Common myeloid progenitor, CD34-positive (primary cell): ENCODE results near the gene SEC14L2.

ENCODE experiments used
- CTCF ChIA-PET: fragments of 350-600 bp; sonication (Branson Sonifier 250); formaldehyde crosslinking; loops from one replicate; lab custom pipeline; 2021; ENCODE audit warnings: antibody characterized with exemption; lab: Charles Lee
- POLR2A ChIA-PET: fragments of 350-600 bp; sonication (Branson Sonifier 250); formaldehyde crosslinking; loops from one replicate; lab custom pipeline; 2021; ENCODE audit warnings: antibody characterized with exemption; lab: Charles Lee
- DNase-seq, 3 donors: peaks; one replicate each; pipeline versions ENCODE4 v3.0.0 to v3.0.0-alpha.2; 2013
- H3K27ac ChIP-seq, 2 experiments: 1 replicate in 1 of 2; 2 replicates in 1 of 2; pipeline ENCODE4 v1.7.0; 2013; ENCODE audit warnings: inconsistent platforms in 2 of 2, low read length in 2 of 2, mild to moderate bottlenecking in 2 of 2, low read depth in 1 of 2, moderate library complexity in 1 of 2; ENCODE audit not compliant: severe bottlenecking in 2 of 2, insufficient read depth in 1 of 2, poor library complexity in 1 of 2
- H3K27me3 ChIP-seq, 5 experiments: replicated peaks in 2 of 5; 1 replicate in 3 of 5; 2 replicates in 2 of 5; pipeline versions ENCODE4 v1.6.1 to v1.7.0; 2013; ENCODE audit warnings: low read length in 4 of 5, mild to moderate bottlenecking in 2 of 5, moderate library complexity in 2 of 5, inconsistent platforms in 1 of 5; ENCODE audit not compliant: insufficient read depth in 5 of 5, control insufficient read depth in 4 of 5
- H3K36me3 ChIP-seq, 4 experiments: 1 replicate in 2 of 4; 2 replicates in 2 of 4; pipeline versions ENCODE4 v1.6.1 to v1.7.0; 2013; ENCODE audit warnings: low read length in 3 of 4, control low read depth in 1 of 4, mild to moderate bottlenecking in 1 of 4; ENCODE audit not compliant: control insufficient read depth in 4 of 4, insufficient read depth in 4 of 4
- H3K4me1 ChIP-seq, 4 experiments: 1 replicate in 3 of 4; 2 replicates in 1 of 4; pipeline versions ENCODE4 v1.6.1 to v1.7.1; 2013; ENCODE audit warnings: low read length in 3 of 4, mild to moderate bottlenecking in 3 of 4, control low read depth in 1 of 4, inconsistent platforms in 1 of 4, moderate library complexity in 1 of 4; ENCODE audit not compliant: control insufficient read depth in 4 of 4, insufficient read depth in 4 of 4; ENCODE audit errors: control extremely low read depth in 1 of 4
- H3K4me3 ChIP-seq, 7 experiments: 1 replicate in 4 of 7; 2 replicates in 3 of 7; pipeline versions ENCODE4 v1.5.1 to v1.7.0; 2013; ENCODE audit warnings: mild to moderate bottlenecking in 7 of 7, low read length in 6 of 7, moderate library complexity in 6 of 7, inconsistent platforms in 2 of 7, low read depth in 2 of 7, control low read depth in 1 of 7; ENCODE audit not compliant: insufficient read depth in 4 of 7, control insufficient read depth in 1 of 7; ENCODE audit errors: extremely low read depth in 1 of 7
- H3K9me3 ChIP-seq, 5 experiments: 1 replicate in 4 of 5; 2 replicates in 1 of 5; pipeline versions ENCODE4 v1.6.1 to v1.7.1; 2013; ENCODE audit warnings: low read length in 4 of 5, mild to moderate bottlenecking in 2 of 5, inconsistent platforms in 1 of 5, low read depth in 1 of 5, moderate library complexity in 1 of 5; ENCODE audit not compliant: control insufficient read depth in 4 of 5, insufficient read depth in 2 of 5; ENCODE audit errors: control extremely low read depth in 1 of 5
- WGBS: methylation state at CpG from one replicate; pipeline ENCODE4 v1.1.5; 2013; ENCODE audit not compliant: insufficient coverage; 5-methylcytosine and 5-hydroxymethylcytosine counted together

The SEC14L2 gene

DNA sequence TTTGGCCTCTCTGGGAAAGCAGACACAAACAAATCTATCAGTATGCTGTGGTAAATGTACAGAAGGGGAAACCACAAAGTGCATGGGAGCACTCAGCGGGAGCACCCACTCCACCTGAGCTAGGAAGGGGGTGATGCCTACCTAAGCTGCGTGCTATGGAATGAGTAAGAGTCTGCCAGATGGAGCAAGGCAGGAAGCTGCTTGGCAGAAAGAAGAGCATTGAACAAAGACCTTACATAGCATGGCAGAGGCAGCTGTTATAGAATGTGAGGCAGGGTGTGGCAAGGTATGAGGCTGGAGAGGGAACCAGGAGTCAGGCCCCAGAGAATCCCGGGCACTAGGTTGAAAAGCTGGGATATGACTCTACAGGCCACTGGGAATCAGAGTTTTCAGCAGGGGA, 15.0 kb downstream of the SEC14L2 start:
- CTCF ChIA-PET, result interaction anchor here (0.9 to 6.8 kb wide), 6 partner anchors 12 to 124 kb away, joined by 3 to 42 read pairs (median 8); partner anchors contain the start of gene MTFP1
- no peak for DNase-seq
- H3K4me1 ChIP-seq, result peaks cover 0 to 7% (median 3%) of the 10 kb centered on the region in 4 experiments
- peaks cover 2 to 16% (median 6%) of the 10 kb centered on the region in 4 experiments for H3K36me3 ChIP-seq
- POLR2A ChIA-PET, result no interaction called here
- no peaks in the 10 kb centered on the region for H3K9me3 ChIP-seq
- H3K27me3 ChIP-seq, result no peaks in the 10 kb centered on the region
- H3K4me3 ChIP-seq, result no peak overlapping the region
- no peak overlapping the region for H3K27ac ChIP-seq
- WGBS, result 100% methylated on average over 2 of the region's 3 CpGs

DNA sequence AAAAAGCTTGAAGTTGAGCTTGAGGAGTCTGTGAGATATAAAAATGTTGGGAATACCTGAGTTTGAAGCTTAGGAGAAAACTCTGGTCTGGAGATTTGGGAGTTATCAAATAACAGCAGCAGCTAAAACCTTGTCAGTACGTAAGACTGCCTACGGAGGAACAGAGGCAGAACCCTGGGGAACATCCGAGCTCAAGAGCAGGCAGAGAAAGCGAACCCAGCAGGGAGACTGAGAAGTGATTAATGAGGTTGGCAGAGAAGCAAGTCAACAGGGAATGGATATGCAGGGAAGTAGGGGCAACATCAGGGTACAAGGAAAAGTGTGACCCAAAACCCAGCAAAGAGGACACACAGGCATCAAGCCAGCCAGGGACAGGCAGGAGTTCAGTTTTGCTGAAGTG, 16.2 kb downstream of the SEC14L2 start:
- H3K4me1 ChIP-seq, result peaks cover 0 to 7% (median 3%) of the 10 kb centered on the region in 4 experiments
- H3K36me3 ChIP-seq, result peaks cover 2 to 20% (median 8%) of the 10 kb centered on the region in 4 experiments
- H3K9me3 ChIP-seq, result no peaks in the 10 kb centered on the region
- 98% methylated on average over 4 of the region's 4 CpGs for WGBS
- no peak overlapping the region for H3K27ac ChIP-seq
- CTCF ChIA-PET, result interaction anchor here (1.1 to 6.8 kb wide), 4 partner anchors 11 to 125 kb away, joined by 3 to 42 read pairs (median 3); partner anchors contain the start of gene MTFP1
- H3K4me3 ChIP-seq, result no peak overlapping the region
- POLR2A ChIA-PET, result no interaction called here
- H3K27me3 ChIP-seq, result no peaks in the 10 kb centered on the region
- no peak for DNase-seq

DNA sequence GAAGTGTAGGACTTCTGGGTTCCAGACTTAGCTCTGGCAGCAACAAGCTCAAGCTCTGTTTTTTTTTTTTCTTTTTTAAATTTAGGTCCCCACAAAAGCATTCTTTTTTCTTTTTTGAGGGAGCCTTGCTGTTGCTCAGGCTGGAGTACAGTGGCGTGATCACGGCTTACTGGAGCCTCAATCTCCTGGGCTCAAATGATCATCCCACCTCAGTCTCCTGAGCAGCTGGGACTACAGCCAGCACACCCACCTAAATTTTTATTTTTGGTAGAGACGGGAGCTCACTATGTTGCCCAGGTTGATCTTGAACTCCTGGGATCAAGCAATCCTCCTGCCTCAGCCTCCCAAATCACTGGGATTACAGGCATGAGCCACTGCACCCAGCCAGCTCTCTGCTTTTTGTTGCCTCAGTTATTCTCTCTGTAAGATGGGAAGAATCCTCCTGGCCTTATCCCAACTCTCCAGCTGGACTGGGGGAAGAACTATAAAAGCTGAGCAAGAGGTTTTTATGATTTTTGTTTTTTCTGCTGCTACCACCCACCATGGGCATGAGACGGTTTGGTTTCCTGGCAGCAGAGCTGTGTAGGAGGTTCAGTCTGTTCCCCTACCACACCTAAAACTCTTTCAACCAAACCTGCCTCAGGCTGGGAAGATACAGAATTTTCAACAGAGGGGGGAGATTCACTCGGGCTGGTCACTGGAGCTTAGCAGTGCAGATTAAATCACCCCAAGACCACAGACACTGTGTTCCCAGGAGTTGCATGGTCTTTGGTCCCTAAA, 17.1 kb downstream of the SEC14L2 start:
- Histone ChIP-seq H3K36me3 (peaks cover 2 to 28% (median 10%) of the 10 kb centered on the region in 4 experiments), H3K4me3 (no peak overlapping the region), H3K9me3 (no peaks in the 10 kb centered on the region), H3K4me1 (peaks cover 0 to 2% (median under 1%) of the 10 kb centered on the region in 4 experiments), H3K27me3 (no peaks in the 10 kb centered on the region), H3K27ac (no peak overlapping the region)
- 95% methylated on average over 2 of the region's 5 CpGs for WGBS
- no peak for DNase-seq
- ChIA-PET CTCF (interaction anchor here (0.9 to 6.8 kb wide), 4 partner anchors 10 to 306 kb away, joined by 3 to 42 read pairs (median 4); partner anchors contain the start of gene MTFP1), POLR2A (no interaction called here)

GRCh38 chr22:30414525-30415047, 17.8 kb downstream of the SEC14L2 start:
- no peaks in the 10 kb centered on the region for H3K4me1 ChIP-seq

DNA sequence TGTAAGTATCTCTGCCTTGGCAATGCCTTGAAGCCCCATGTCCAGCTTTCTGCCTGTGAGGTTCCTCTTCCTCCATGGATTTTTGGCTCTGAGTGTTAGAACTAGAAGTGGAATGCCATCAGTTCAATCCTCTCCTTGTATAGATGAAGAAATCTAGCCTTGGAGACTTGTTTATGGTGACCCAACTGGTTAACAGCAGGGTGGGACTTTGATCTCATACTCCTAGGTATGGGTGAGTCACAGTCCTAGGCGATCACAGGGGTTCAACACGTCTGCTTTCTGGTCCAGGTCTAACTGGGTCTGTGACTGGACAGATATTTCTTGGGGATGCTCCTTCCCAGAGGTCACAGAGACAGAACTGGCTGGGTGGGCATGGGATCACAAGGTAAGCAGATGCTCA, 19.6 kb downstream of the SEC14L2 start:
- WGBS, result no CpG with 5 or more reads among the region's 2 CpGs
- H3K9me3 ChIP-seq, result no peaks in the 10 kb centered on the region
- H3K27me3 ChIP-seq, result no peaks in the 10 kb centered on the region
- H3K4me3 ChIP-seq, result no peak overlapping the region
- H3K27ac ChIP-seq, result no peak overlapping the region
- CTCF ChIA-PET, result interaction anchor here (6.8 kb wide), 1 partner anchor 8 kb away, joined by 42 read pairs; the partner anchor contains the start of gene MTFP1
- DNase-seq, result no peak
- no peaks in the 10 kb centered on the region for H3K4me1 ChIP-seq
- POLR2A ChIA-PET, result no interaction called here
- H3K36me3 ChIP-seq, result peaks cover 2 to 34% (median 10%) of the 10 kb centered on the region in 4 experiments

More at GRCh38 chr22:30414525-30415047, 17.8 kb downstream of the SEC14L2 start:
- 100% methylated on average over 3 of the region's 4 CpGs for WGBS
- ChIA-PET POLR2A (interaction anchor here (0.9 kb wide), 1 partner anchor 9 kb away, joined by 3 read pairs; no protein-coding TSS in a partner anchor), CTCF (interaction anchor here (0.9 to 6.8 kb wide), 3 partner anchors 10 to 306 kb away, joined by 3 to 42 read pairs (median 5); partner anchors contain the start of gene MTFP1)
- H3K36me3 ChIP-seq, result peaks cover 2 to 29% (median 10%) of the 10 kb centered on the region in 4 experiments
- no peaks in the 10 kb centered on the region for H3K9me3 ChIP-seq
- no peaks in the 10 kb centered on the region for H3K27me3 ChIP-seq
- H3K4me3 ChIP-seq, result no peak overlapping the region
- no peak for DNase-seq
- H3K27ac ChIP-seq, result no peak overlapping the region

DNA sequence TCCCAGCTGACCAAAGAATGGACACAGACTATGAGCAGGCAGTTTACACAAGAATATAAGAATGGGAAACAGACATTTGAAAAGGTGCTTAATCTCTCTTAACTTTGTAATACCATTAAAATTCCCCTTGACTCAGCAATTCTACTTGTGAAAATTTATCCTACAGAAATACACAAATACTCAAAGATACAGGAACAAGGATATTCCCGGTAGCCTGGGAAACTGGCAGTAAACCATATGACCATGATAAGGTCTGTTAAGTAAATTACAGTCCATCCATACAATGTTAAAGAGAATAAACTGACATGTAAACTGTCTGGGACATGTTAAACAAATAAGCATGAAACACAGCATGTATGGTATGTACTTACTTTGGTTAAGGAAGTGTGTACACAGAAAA, 20.0 kb downstream of the SEC14L2 start:
- no peak overlapping the region for H3K4me3 ChIP-seq
- no peak overlapping the region for H3K27ac ChIP-seq
- H3K9me3 ChIP-seq, result no peaks in the 10 kb centered on the region
- WGBS, result no CpG with 5 or more reads among the region's 1 CpG
- peaks cover 2 to 34% (median 10%) of the 10 kb centered on the region in 4 experiments for H3K36me3 ChIP-seq
- H3K27me3 ChIP-seq, result no peaks in the 10 kb centered on the region
- no peak for DNase-seq
- ChIA-PET CTCF (no interaction called here), POLR2A (no interaction called here)
- peaks cover 0 to 1% (median 0%) of the 10 kb centered on the region in 4 experiments for H3K4me1 ChIP-seq
